NB4 (cell line): Measurements from ENCODE around the gene RGS12.

Experiments
- DNase-seq: peaks from one replicate; pipeline ENCODE4 v3.0.0; 2010; ENCODE audit warnings: low read depth
- H3K4me3 ChIP-seq: one replicate; pipeline ENCODE4 v1.5.1; 2011; ENCODE audit warnings: mild to moderate bottlenecking, low read depth, low read length, moderate library complexity
- CTCF ChIP-seq: IDR thresholded peaks from one replicate; pipeline ENCODE4 v1.5.1; 2012; ENCODE audit warnings: low read depth, low read length
- MAX ChIP-seq: IDR thresholded peaks from 2 replicates; pipeline ENCODE4 v1.6.1; 2011; ENCODE audit warnings: low read depth, low read length
- MYC ChIP-seq: IDR thresholded peaks from 2 replicates; pipeline ENCODE4 v1.6.1; 2011; ENCODE audit warnings: low read depth, low read length
- POLR2A ChIP-seq: IDR thresholded peaks from 2 replicates; pipeline ENCODE4 v1.6.1; 2011; ENCODE audit warnings: mild to moderate bottlenecking; ENCODE audit not compliant: insufficient read length; ENCODE audit errors: extremely low read depth

RGS12 gene

DNA sequence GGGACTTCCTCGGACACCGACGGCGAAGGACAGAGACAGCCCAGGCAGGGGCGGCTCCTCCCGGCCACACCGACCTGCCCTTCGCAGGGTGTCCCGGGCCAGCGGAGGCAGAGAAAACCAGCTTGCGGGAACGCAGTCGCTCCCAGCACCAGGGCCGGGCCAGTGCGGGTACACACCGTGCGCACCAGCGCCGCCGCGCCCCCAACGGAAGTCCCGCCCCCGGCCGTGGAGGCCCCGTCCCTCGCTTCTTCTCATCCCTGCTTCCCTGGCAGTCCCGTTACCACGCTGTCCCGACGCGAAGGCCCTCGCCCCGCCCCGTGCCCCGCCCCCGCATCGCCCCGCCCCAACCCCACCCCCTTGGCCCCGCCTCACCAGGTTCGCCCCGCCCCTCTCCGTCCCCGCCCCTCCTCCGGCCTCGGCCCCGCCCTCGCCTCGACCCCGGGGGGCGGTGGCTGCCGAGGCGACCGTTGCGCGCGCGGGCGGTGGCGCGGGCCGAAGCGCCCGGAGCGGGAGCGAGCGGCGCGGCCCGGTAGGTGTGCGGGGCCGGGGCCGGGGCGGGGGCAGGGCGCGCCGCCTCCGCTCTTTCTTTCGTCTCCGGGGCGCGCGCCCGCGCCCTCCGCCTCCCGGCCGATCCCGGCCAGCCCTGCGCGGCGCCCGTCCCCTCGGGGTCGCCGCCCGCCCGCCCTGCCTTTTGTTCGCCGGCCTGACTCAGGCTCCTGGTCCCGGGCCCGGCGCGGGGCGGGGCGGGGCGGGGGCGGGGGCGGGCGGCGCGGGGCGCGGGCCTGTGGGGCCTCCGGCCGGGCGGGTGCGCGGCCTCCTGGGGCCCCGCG, at the start of gene RGS12:
TSS of gene RGS12 (plus strand) at position 451 of the 830 bp plus-strand sequence. CDS start 23,150 bp downstream, outside the sequence.
- TF ChIP-seq MYC (peak; percentile 72), POLR2A (peak; percentile 71), MAX (peak; percentile 75), CTCF (no peak)
- peak within 1 kb of the TSS; percentile 71 for H3K4me3 ChIP-seq
- peak; percentile 97 for DNase-seq

- no peak for DNase-seq
- no peak overlapping the region for H3K4me3 ChIP-seq
- TF ChIP-seq MAX: no peak
- TF ChIP-seq CTCF: no peak
- no peak for TF ChIP-seq MYC
- TF ChIP-seq POLR2A: no peak
Observed at GRCh38 chr4:3243136-3243780, 49.6 kb upstream of the RGS12 start.

DNA sequence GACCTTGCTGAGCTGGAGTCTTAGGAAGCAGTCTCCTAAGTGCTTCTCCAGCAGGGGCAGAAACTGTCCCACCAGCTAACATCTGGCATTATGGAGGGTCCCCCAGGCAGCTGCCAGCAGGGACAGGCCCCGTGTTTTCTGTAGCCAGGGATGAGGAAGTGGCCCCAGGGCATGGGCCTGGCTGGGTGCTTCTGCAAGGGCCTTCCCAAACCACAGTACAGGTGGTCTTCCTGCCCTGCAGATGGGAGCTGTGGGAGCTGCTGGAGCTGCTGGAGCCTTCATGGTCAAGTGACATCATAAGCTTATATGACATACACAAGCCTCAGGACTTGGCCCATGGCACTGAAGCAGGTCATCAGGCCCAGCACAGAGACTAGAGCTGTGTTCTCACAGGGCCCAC, 48.8 kb upstream of the RGS12 start:
- peak; percentile 45 for DNase-seq
- no peak for TF ChIP-seq CTCF
- no peak for TF ChIP-seq MAX
- no peak for TF ChIP-seq POLR2A
- TF ChIP-seq MYC: no peak
- H3K4me3 ChIP-seq: no peak overlapping the region

DNA sequence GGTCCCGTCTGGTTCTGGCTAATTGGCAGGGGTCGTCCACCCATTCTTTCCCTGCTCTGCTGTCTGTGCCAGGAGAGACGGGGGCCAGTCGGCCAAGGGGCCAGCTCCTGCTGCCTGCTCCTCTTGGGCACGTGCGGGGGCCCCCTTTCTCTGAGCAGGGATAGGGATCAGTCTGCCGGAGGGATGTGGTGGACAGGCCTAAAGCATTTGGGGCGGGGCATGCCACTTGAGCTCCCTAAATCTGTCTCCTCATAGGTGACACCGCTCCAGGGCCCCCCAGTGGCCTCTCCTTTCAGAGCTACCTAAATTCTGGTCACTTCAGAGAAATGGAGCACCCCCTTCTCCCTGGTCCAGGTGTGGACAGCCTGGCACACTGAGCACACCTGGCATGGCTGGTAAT, 48.1 kb upstream of the RGS12 start:
- DNase-seq: no peak
- H3K4me3 ChIP-seq: no peak overlapping the region
- TF ChIP-seq POLR2A (no peak), MAX (no peak), CTCF (no peak)

DNA sequence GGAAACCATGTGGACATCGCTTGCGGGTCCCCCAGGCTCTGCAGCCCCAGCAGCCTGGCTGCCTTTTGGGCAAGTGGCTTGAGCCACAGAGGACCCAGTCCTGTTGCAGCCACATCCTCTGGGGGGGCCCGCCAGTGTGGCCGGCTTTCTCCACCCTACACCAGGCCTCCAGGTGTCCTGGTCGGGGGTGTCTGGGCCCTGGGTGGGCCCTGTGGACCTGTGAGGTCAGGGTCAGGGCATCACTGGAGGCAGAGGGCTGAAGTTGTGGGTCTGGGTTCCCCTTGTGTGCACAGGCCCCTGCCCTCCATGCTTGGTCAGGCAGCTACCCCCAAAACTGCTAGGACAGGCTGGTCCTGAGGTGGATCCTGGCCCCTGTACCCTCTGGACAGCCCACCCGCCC, 47.1 kb upstream of the RGS12 start:
- no peak for DNase-seq
- H3K4me3 ChIP-seq: no peak overlapping the region
- TF ChIP-seq CTCF: no peak
- no peak for TF ChIP-seq POLR2A
- no peak for TF ChIP-seq MAX
- TF ChIP-seq MYC: no peak
